ENCODE results near the gene CEACAM5.
"Not testable (repeated sequence)": the region's sequence is repeated elsewhere in the genome, so short reads cannot be mapped to it uniquely, and the experiment has no call there.

CEACAM5 gene

DNA sequence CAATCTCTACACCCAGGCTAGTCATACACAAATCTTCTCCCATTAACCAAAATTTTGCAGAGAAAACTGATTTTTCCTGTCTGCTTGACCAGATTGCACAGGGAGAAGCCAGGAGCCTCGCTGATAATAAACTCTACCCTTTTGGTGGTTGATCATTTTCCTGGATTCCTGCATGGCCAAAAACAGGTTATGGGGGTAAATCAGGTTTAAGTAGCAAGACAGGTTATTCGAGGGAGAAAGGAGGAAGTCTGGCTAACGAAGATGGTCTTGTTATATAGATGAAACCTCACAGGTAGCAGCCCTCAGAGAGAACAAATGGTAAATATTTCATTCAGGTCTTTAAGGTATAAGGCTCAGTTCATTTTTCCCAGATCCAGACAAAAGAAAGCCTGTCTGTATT, 30.9 kb downstream of the CEACAM5 start:
- no peak for DNase-seq (ENCODE audit: low spot score)
- H3K4me3 Mint-ChIP-seq: no peak overlapping the region
- H3K4me1 Mint-ChIP-seq (ENCODE audit: low read depth): peaks cover 13% of the 10 kb centered on the region
- no peaks in the 10 kb centered on the region for H3K36me3 Mint-ChIP-seq (ENCODE audit: low read depth)
- H3K27me3 Mint-ChIP-seq (ENCODE audit: low read depth): peaks cover 39% of the 10 kb centered on the region
- H3K27ac Mint-ChIP-seq: no peak overlapping the region
- no peaks in the 10 kb centered on the region for H3K9me3 Mint-ChIP-seq

DNA sequence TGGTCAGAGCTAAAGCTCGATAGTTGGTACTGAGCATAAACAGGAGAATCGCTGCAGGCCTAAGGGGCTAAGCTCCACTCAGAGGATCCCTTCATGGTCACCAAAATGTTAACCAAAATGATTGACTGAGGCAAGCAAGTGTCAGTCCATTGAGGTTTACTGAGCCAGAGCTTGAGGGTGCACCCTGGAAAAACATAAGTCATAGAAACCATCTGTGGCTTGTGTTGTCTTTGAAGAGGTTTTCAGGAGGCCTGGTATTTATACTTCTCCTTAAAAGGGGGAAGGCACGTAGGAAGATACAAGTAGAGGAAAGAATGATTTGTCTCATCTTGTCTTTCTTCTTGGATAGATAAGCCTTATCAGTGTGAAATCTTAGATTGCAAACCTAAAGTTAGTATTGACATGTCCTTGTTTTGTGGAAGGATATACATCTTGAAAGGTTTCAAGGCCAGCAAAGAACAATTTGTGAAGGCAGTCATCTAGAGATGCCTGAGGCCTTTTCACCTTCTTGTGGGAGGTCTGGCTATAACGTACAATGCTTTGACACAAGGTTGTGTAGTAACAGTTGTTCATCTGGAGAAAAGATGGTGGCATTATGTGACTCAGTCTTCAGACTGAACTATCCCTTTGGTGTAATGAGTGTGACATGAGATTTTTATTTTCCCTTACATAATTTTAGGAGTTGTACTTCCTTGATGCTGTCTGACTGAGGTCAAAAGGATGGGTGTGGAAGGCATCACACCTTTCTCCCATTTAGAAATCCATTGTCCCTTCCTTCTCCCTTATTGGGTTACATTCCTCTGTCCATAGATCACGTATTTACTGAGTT, 32.2 kb downstream of the CEACAM5 start:
- peaks cover 43% of the 10 kb centered on the region for H3K27me3 Mint-ChIP-seq (ENCODE audit: low read depth)

DNA sequence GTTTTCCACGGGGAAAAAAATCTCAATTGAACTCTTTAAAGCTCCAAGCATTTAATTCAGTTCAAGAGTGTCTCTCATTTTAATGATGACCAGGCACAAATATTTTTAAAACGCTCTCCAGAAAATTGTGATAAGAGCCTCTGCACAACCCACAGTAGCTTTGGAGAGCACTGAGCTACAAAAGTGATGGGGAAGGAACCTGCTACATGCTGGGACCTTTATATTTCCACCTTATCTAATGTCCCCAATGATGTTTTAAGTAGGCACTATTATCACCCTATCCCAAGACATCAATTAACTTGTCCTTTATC, 32.8 kb downstream of the CEACAM5 start:
- Mint-ChIP-seq H3K27ac (no peak overlapping the region), H3K4me3 (no peak overlapping the region), H3K9me3 (no peaks in the 10 kb centered on the region), H3K27me3 (ENCODE audit: low read depth) (peaks cover 43% of the 10 kb centered on the region), H3K4me1 (ENCODE audit: low read depth) (peaks cover 13% of the 10 kb centered on the region), H3K36me3 (ENCODE audit: low read depth) (no peaks in the 10 kb centered on the region)
- no peak for DNase-seq (ENCODE audit: low spot score)

More for the DNA sequence above, 32.2 kb downstream of the CEACAM5 start:
- DNase-seq (ENCODE audit: low spot score): peak; percentile 57
- Mint-ChIP-seq H3K4me1 (ENCODE audit: low read depth) (peaks cover 13% of the 10 kb centered on the region), H3K27ac (no peak overlapping the region), H3K9me3 (no peaks in the 10 kb centered on the region), H3K4me3 (no peak overlapping the region), H3K36me3 (ENCODE audit: low read depth) (no peaks in the 10 kb centered on the region)

DNA sequence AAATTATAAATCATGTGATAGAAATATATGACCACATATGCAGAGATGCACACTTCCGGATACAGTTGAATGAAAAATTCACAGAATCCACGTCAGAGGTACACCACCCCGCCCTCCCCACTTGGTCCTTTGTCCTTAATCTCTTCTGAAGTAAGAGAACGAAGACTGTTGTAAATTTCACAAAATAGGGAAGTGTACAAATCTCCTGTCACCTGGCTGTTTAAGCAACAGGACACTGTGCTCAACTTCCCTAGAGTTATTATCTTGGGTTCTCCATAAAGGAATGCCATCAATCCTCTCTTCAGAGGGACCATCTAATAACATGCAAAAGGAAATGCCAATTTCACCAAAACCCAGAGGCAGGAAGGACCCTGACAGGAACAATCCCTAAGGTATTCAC, 36.4 kb downstream of the CEACAM5 start:
- no peak for DNase-seq (ENCODE audit: low spot score)
- no peak overlapping the region for H3K4me3 Mint-ChIP-seq
- no peaks in the 10 kb centered on the region for H3K36me3 Mint-ChIP-seq (ENCODE audit: low read depth)
- peaks cover 50% of the 10 kb centered on the region for H3K27me3 Mint-ChIP-seq (ENCODE audit: low read depth)
- no peaks in the 10 kb centered on the region for H3K9me3 Mint-ChIP-seq
- H3K4me1 Mint-ChIP-seq (ENCODE audit: low read depth): peaks cover 13% of the 10 kb centered on the region
- no peak overlapping the region for H3K27ac Mint-ChIP-seq

DNA sequence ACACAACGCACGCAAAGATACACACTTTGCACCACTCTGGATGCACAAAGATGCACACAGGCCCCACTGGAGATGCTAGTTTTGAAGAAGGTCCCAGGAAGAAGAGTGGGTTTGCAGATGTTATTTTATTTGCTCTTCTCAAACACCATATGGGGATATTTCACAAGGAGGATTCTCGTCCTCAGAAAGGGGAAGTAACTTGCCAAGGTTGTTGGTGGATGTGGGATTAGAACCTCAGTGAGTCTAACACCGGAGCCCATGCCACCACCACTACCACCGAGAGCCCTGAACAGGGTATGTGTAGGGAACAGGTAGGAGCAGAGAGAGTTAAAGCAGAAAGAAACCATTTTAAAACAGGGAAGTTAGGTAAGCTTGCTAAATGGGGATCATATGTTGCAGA, 37.3 kb downstream of the CEACAM5 start:
- H3K36me3 Mint-ChIP-seq (ENCODE audit: low read depth): no peaks in the 10 kb centered on the region
- peaks cover 53% of the 10 kb centered on the region for H3K27me3 Mint-ChIP-seq (ENCODE audit: low read depth)

DNA sequence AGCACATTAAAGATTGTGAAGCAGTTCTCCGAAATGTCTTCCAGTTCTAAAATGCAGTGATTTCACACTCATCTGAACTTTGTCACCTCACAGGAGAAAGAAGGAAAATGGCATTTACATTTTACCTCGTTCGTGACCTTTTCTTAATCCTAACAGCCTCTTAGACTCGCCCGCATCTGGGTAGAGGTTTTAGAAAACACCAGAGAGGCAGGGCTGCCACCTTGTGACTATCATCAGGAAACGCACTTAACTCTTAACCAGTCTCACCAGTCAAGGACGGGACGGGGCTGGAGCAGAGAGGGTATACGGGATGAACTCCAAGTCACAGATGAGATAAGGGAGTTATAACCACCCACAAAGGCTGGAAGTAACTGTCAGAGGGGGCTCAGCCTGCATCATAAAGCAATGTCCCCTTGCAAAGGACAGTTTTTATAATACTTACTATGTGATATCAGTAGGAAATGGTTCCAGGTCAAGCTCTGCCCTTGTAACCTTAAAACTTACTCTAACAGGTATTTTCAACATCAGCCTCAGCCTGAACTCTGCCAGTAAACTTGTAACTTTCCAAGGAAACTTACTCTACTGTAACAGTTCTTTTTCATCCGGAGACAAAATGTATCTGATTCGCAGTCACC, 38.3 kb downstream of the CEACAM5 start:
- no peak overlapping the region for H3K27ac Mint-ChIP-seq
- H3K4me3 Mint-ChIP-seq: no peak overlapping the region
- DNase-seq (ENCODE audit: low spot score): peak; percentile 31
- peaks cover 55% of the 10 kb centered on the region for H3K27me3 Mint-ChIP-seq (ENCODE audit: low read depth)
- no peaks in the 10 kb centered on the region for H3K36me3 Mint-ChIP-seq (ENCODE audit: low read depth)
- no peaks in the 10 kb centered on the region for H3K9me3 Mint-ChIP-seq
- H3K4me1 Mint-ChIP-seq (ENCODE audit: low read depth): no peaks in the 10 kb centered on the region

More for the DNA sequence above, 37.3 kb downstream of the CEACAM5 start:
- H3K4me1 Mint-ChIP-seq (ENCODE audit: low read depth): peaks cover 6% of the 10 kb centered on the region
- H3K27ac Mint-ChIP-seq: no peak overlapping the region
- H3K9me3 Mint-ChIP-seq: no peaks in the 10 kb centered on the region
- no peak for DNase-seq (ENCODE audit: low spot score)
- no peak overlapping the region for H3K4me3 Mint-ChIP-seq

DNA sequence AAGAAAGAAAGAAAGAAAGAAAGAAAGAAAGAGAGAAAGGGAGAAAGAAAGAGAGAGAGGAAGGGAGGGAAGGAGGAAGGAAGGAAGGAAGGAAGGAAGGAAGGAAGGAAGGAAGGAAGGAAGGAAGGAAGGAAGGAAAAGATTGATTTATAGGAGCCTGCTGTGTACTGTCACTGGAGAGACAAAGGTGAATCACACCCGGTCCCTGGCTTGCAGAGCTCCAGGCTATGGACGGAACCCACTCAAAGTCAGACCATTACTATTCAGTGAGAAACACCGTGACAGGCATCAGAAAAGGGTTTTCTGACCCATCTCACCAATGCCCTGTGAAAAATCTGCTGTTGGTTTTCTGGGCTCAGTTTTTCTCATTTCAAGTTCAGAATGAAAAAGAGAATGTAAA, 39.6 kb downstream of the CEACAM5 start:
- no peak overlapping the region for H3K27ac Mint-ChIP-seq
- no peaks in the 10 kb centered on the region for H3K9me3 Mint-ChIP-seq
- H3K4me1 Mint-ChIP-seq (ENCODE audit: low read depth): no peaks in the 10 kb centered on the region
- no peaks in the 10 kb centered on the region for H3K36me3 Mint-ChIP-seq (ENCODE audit: low read depth)
- no peak overlapping the region for H3K4me3 Mint-ChIP-seq
- DNase-seq (ENCODE audit: low spot score): no peak
- peaks cover 63% of the 10 kb centered on the region for H3K27me3 Mint-ChIP-seq (ENCODE audit: low read depth)

DNA sequence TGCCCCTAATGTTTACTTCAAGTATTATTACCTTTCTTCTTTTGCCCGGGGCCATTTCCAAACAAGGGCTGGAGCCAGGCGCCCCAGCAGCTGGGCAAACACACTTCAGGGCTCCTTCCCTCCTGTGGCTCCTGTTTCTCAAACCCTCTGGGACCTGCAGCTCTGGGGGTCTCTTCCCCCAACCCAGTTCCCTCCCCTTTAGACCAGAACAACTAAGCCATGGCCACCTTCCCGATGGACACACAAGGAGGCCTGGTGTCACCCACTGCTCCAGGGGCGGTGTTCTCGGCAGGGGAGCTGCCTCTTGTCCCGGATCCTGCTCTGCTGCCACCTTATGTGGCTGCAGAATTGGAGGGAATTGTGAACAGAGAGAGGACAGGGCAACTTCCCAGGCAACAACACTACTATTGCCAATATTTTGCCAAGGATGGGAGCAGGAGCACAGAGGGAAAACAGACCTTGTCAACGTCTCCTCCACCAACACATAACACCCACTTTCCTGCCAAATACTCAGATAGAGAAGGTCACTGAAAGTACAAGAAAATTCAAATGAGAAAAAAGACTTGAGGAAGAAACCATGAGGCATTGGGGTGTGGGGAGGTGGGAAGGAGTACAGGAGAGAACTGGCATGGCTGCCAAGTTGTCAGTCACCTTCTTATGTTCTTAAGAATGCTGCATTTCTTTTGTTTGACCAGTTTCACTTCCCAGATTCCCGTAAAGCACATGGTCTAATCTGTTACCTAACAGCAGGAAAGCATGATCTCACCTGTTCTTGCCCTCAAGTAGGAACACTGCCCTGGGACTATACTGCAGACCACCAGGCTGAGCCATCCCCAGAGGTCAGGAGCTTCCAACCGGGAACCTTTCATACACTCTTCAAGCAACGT, 42.1 kb downstream of the CEACAM5 start:
- not testable (repeated sequence) for H3K9me3 Mint-ChIP-seq
- H3K27me3 Mint-ChIP-seq (ENCODE audit: low read depth): peaks cover 51% of the 10 kb centered on the region

DNA sequence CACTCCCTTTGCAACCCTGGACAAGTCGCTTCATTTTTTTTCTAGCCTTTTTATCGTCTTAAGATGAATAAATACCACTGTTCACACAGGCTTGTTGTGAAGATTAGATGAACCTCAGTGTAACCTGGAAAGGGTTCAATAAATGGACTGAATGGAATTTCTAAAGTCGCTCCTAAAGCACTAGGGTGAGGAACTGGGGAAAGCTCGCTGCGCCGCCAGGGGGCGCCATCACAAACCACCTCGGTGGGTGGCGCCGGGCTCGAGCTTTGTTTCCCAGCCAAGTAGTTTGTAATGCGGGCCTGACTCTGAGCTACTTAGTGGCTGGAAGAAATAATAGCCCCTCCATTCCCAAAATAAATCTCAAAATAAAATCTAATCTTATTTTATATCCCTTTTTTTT, 44.7 kb downstream of the CEACAM5 start:
- Mint-ChIP-seq H3K4me3 (no peak overlapping the region), H3K4me1 (ENCODE audit: low read depth) (peaks cover 3% of the 10 kb centered on the region), H3K27me3 (ENCODE audit: low read depth) (peaks cover 35% of the 10 kb centered on the region), H3K27ac (no peak overlapping the region), H3K9me3 (no peaks in the 10 kb centered on the region), H3K36me3 (ENCODE audit: low read depth) (no peaks in the 10 kb centered on the region)
- peak; percentile 45 for DNase-seq (ENCODE audit: low spot score)

More for the DNA sequence above, 42.1 kb downstream of the CEACAM5 start:
- not testable (repeated sequence) for H3K27ac Mint-ChIP-seq; DNase-seq (ENCODE audit: low spot score); H3K4me1 Mint-ChIP-seq (ENCODE audit: low read depth); H3K36me3 Mint-ChIP-seq (ENCODE audit: low read depth); H3K4me3 Mint-ChIP-seq

DNA sequence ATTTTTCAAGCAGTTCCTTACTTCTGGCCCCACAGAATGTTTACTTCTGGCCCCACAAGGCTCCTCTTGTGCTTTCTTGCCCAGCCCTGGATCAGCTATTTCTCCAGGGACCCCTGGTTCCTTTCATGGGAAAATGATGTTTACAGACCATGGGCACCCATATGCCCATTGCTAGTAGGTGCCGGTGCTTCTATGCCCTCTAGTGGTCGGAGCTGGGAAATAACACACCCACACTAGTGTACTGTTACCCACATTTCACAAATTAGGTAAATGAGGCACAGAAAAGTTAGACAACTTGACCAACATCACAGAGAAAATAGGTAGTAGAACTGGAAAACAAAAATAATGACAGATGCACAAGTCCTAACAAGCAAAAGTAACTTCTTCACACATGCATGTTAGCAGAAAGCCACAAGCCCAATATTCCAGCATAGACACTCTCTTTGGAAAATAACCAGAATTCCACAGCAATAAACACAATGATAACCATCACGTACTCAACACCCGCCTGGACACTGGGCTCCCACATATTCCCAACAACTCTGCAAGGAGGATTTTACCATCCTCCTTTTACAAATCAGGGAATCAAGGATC, 45.6 kb downstream of the CEACAM5 start:
- Mint-ChIP-seq H3K36me3 (ENCODE audit: low read depth) (no peaks in the 10 kb centered on the region), H3K27ac (no peak overlapping the region), H3K4me1 (ENCODE audit: low read depth) (peaks cover 3% of the 10 kb centered on the region), H3K27me3 (ENCODE audit: low read depth) (peaks cover 39% of the 10 kb centered on the region), H3K9me3 (no peaks in the 10 kb centered on the region), H3K4me3 (no peak overlapping the region)
- peak; percentile 51 for DNase-seq (ENCODE audit: low spot score)

DNA sequence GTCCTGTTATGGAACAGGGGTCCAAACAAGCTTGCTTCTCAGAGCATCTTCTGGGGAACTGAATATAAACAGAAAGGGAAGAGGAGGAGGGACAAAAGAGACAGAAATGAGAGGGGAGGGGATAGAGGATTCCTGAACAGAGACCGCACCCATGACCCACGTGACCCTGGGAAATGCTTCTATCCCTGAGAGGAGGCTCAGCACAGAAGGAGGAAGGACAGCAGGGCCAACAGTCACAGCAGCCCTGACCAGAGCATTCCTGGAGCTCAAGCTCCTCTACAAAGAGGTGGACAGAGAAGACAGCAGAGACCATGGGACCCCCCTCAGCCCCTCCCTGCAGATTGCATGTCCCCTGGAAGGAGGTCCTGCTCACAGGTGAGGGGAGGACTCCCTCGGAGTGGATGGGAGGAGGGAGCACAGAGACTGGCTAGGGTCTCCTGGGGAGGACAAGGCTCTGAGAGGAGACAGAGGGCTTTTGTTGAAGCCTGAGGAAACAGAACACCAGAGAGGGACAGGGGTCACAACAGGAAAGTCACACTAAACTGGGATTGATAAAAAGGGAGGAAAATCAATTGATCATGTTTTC, 47.0 kb downstream of the CEACAM5 start, which contains the start of gene CEACAM6:
Gene CEACAM6, plus strand, starts transcription at position 203 of the 586 bp plus-strand sequence. Its CDS starts 109 bp downstream, at position 312.
- no peak within 1 kb of the TSS for H3K27ac Mint-ChIP-seq
- no peak for DNase-seq (ENCODE audit: low spot score)
- peaks cover 3% of the 10 kb centered on the region for H3K4me1 Mint-ChIP-seq (ENCODE audit: low read depth)
- no peaks in the 10 kb centered on the region for H3K9me3 Mint-ChIP-seq
- H3K27me3 Mint-ChIP-seq (ENCODE audit: low read depth): peaks cover 51% of the 10 kb centered on the region
- no peak within 1 kb of the TSS for H3K4me3 Mint-ChIP-seq
- no peaks in the 10 kb centered on the region for H3K36me3 Mint-ChIP-seq (ENCODE audit: low read depth)

DNA sequence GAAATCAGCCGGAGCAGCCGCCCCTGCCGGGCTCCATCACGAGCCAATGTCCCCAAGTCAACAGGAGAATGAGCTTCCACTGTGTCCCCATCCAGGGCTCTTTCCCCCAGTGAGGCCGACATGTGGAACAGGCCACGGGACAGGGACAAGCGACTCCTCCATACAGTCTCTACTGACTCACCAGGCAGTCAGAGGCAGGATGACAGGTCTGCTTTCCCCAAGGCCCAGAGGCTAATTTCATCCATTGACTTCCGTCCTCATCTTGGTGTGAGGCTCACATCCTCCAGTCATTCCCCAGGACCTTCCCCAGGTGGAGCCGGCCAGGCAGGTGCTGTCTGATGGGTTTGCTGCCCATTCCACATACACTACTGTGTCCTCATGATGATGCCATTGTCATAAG, 50.4 kb downstream of the CEACAM5 start:
- H3K4me1 Mint-ChIP-seq (ENCODE audit: low read depth): peaks cover under 1% of the 10 kb centered on the region
- H3K36me3 Mint-ChIP-seq (ENCODE audit: low read depth): no peaks in the 10 kb centered on the region
- no peaks in the 10 kb centered on the region for H3K9me3 Mint-ChIP-seq
- no peak overlapping the region for H3K27ac Mint-ChIP-seq
- DNase-seq (ENCODE audit: low spot score): no peak
- H3K27me3 Mint-ChIP-seq (ENCODE audit: low read depth): peaks cover 49% of the 10 kb centered on the region
- no peak overlapping the region for H3K4me3 Mint-ChIP-seq

DNA sequence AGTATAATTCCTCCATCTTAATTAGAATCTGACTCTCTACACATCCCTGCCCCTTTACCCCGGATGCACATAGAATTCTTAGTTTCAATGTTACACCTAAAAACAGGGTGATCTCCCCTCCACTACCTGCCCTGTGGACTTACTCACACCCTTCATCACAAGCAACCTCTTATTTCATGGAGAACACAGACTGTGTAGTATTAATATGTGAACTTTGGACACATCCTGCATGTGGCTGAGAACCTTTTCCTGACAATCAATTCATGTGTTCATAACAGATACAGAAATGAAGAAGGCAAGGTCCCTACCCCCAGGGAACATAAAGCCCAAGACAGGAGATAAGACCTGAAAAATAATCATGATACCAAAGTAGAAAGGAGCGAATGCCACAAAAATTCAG, 58.7 kb downstream of the CEACAM5 start:
- Mint-ChIP-seq H3K9me3 (no peaks in the 10 kb centered on the region), H3K27me3 (ENCODE audit: low read depth) (peaks cover 40% of the 10 kb centered on the region), H3K27ac (no peak overlapping the region), H3K4me3 (no peak overlapping the region), H3K36me3 (ENCODE audit: low read depth) (no peaks in the 10 kb centered on the region), H3K4me1 (ENCODE audit: low read depth) (no peaks in the 10 kb centered on the region)
- DNase-seq (ENCODE audit: low spot score): no peak
